Breast epithelium (tissue), 3 donors: ENCODE measurements around the gene NRXN2.

Experiments used
- CTCF ChIP-seq, 3 donors: fragments of 450-650 bp; IDR thresholded peaks; one replicate each; pipeline ENCODE4 v1.5.1; 2016 to 2017; ENCODE audit warnings: antibody characterized with exemption in 3 of 3, mild to moderate bottlenecking in 3 of 3, moderate library complexity in 3 of 3
- POLR2AphosphoS5 ChIP-seq, 3 donors: sonication (generic); formaldehyde crosslinking; IDR thresholded peaks; one replicate each; pipeline ENCODE4 v1.6.1; 2017; ENCODE audit warnings: antibody characterized with exemption in 3 of 3

DNA sequence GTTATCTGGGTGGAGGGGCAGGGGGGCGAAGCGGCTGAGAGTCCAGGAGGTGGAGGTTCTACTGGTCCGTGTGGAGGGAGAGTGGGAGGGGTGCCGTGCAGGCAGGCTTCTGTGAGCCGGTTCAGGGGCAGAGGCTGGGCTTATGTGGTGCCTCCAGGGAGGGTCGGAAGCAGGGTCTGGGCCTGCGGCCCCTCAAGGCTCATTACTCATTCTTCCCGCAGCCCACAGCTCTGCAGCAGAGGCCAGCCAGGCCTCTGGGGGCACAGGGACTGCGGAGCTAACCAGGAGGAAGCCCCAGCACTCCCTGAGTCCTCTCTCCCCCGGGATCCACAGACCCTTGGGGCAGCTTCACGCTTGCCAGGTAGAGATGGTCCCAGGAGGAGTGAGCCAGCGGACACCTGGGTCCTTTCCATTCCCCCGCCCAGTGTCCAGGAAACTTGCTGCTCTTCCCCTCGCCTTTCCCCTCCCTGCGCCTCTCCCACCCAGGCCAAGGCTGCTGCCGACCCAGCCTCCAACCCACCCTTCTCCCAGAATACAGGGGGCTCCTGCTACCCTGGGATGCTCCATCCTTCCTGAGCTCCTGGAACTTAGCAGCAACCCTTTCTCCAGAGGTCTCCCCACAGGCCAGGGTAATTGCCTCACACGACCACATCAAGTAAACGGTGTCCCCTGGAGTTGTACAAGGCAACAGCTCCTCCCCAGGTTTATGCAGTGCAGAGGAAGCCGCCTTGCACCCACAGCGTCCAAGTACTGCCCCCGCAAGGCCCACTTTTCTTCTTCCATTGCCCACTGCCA lies 6.3 kb downstream of the NRXN2 start:
- no peak for TF ChIP-seq POLR2AphosphoS5 (IDR thresholded peaks at IDR 0.05)
- no peak for TF ChIP-seq CTCF (IDR thresholded peaks at IDR 0.05)
